Activated naive CD8-positive, alpha-beta T cell treated with anti-CD3 and anti-CD28 coated beads for 36 hours (primary cell): Measurements from ENCODE around the gene AFF2. TPM values are rescaled to one million over a fixed set of nuclear protein-coding genes. Genes with fewer than 3 reads are reported as not detected.

Experiments used
- DNase-seq: peaks from one replicate; pipeline ENCODE4 v3.0.0; 2021
- H3K27ac Mint-ChIP-seq: one replicate; pipeline ENCODE4 v1.8.0; 2022; ENCODE audit warnings: mild to moderate bottlenecking, moderate library complexity, mixed read lengths
- H3K27me3 Mint-ChIP-seq: one replicate; pipeline ENCODE4 v1.8.0; 2022; ENCODE audit warnings: mild to moderate bottlenecking, mixed read lengths
- H3K36me3 Mint-ChIP-seq: one replicate; pipeline ENCODE4 v1.8.0; 2021; ENCODE audit warnings: mild to moderate bottlenecking, mixed read lengths
- H3K4me1 Mint-ChIP-seq: one replicate; pipeline ENCODE4 v1.8.0; 2021; ENCODE audit warnings: mixed read lengths
- H3K4me3 Mint-ChIP-seq: one replicate; pipeline ENCODE4 v1.8.0; 2022; ENCODE audit warnings: mild to moderate bottlenecking, moderate library complexity, mixed read lengths
- H3K9me3 Mint-ChIP-seq: one replicate; pipeline ENCODE4 v1.8.0; 2022; ENCODE audit warnings: mixed read lengths
- total RNA-seq, 2 experiments: library from RNA; stranded (reverse); gene quantifications; one replicate each; pipeline ENCODE4 v1.2.3, GENCODE V29; 2021

Gene AFF2
- total RNA-seq, 2 experiments from 2014 or later = 1.4 to 1.7 TPM

- Mint-ChIP-seq H3K27me3 (no peaks in the 10 kb centered on the region), H3K27ac (no peak overlapping the region), H3K36me3 (peaks cover 13% of the 10 kb centered on the region), H3K4me3 (no peak overlapping the region), H3K9me3 (peaks cover 14% of the 10 kb centered on the region), H3K4me1 (no peaks in the 10 kb centered on the region)
- no peak for DNase-seq
Measured at GRCh38 chrX:148670277-148670676, 169.9 kb downstream of the AFF2 start.

GRCh38 chrX:148672517-148672916, 172.1 kb downstream of the AFF2 start:
- Mint-ChIP-seq H3K27ac (no peak overlapping the region), H3K4me3 (no peak overlapping the region), H3K36me3 (peaks cover 8% of the 10 kb centered on the region), H3K4me1 (no peaks in the 10 kb centered on the region), H3K27me3 (no peaks in the 10 kb centered on the region), H3K9me3 (peaks cover 14% of the 10 kb centered on the region)
- no peak for DNase-seq

- H3K4me1 Mint-ChIP-seq = no peaks in the 10 kb centered on the region
- no peak overlapping the region for H3K4me3 Mint-ChIP-seq
- no peak for DNase-seq
- no peak overlapping the region for H3K27ac Mint-ChIP-seq
- H3K27me3 Mint-ChIP-seq = no peaks in the 10 kb centered on the region
- H3K9me3 Mint-ChIP-seq = no peaks in the 10 kb centered on the region
- H3K36me3 Mint-ChIP-seq = no peaks in the 10 kb centered on the region
Measured at GRCh38 chrX:148681605-148682004, 181.2 kb downstream of the AFF2 start.

- Mint-ChIP-seq H3K27me3 (no peaks in the 10 kb centered on the region), H3K27ac (no peak overlapping the region), H3K9me3 (no peaks in the 10 kb centered on the region), H3K36me3 (no peaks in the 10 kb centered on the region), H3K4me1 (no peaks in the 10 kb centered on the region), H3K4me3 (no peak overlapping the region)
- DNase-seq = no peak
Measured at GRCh38 chrX:148682206-148682605, 181.8 kb downstream of the AFF2 start.

- no peak overlapping the region for H3K4me3 Mint-ChIP-seq
- DNase-seq = no peak
- H3K36me3 Mint-ChIP-seq = no peaks in the 10 kb centered on the region
- H3K27me3 Mint-ChIP-seq = no peaks in the 10 kb centered on the region
- no peak overlapping the region for H3K27ac Mint-ChIP-seq
- H3K4me1 Mint-ChIP-seq = no peaks in the 10 kb centered on the region
- H3K9me3 Mint-ChIP-seq = peaks cover 2% of the 10 kb centered on the region
Measured at GRCh38 chrX:148691456-148691855, 191.0 kb downstream of the AFF2 start.

- no peak overlapping the region for H3K27ac Mint-ChIP-seq
Measured at GRCh38 chrX:148695255-148695654, 194.8 kb downstream of the AFF2 start.

GRCh38 chrX:148698221-148698620, 197.8 kb downstream of the AFF2 start:
- H3K9me3 Mint-ChIP-seq = no peaks in the 10 kb centered on the region
- no peaks in the 10 kb centered on the region for H3K27me3 Mint-ChIP-seq
- DNase-seq = no peak
- no peak overlapping the region for H3K4me3 Mint-ChIP-seq
- H3K36me3 Mint-ChIP-seq = no peaks in the 10 kb centered on the region
- H3K27ac Mint-ChIP-seq = no peak overlapping the region
- no peaks in the 10 kb centered on the region for H3K4me1 Mint-ChIP-seq

More at GRCh38 chrX:148695255-148695654, 194.8 kb downstream of the AFF2 start:
- DNase-seq = no peak
- no peaks in the 10 kb centered on the region for H3K4me1 Mint-ChIP-seq
- H3K4me3 Mint-ChIP-seq = no peak overlapping the region
- no peaks in the 10 kb centered on the region for H3K36me3 Mint-ChIP-seq
- peaks cover 2% of the 10 kb centered on the region for H3K9me3 Mint-ChIP-seq
- no peaks in the 10 kb centered on the region for H3K27me3 Mint-ChIP-seq

GRCh38 chrX:148700021-148700420, 199.6 kb downstream of the AFF2 start:
- Mint-ChIP-seq H3K4me3 (no peak overlapping the region), H3K27me3 (no peaks in the 10 kb centered on the region), H3K4me1 (no peaks in the 10 kb centered on the region), H3K27ac (no peak overlapping the region), H3K36me3 (no peaks in the 10 kb centered on the region), H3K9me3 (no peaks in the 10 kb centered on the region)
- no peak for DNase-seq

- Mint-ChIP-seq H3K9me3 (no peaks in the 10 kb centered on the region), H3K4me3 (no peak overlapping the region), H3K27ac (no peak overlapping the region), H3K27me3 (no peaks in the 10 kb centered on the region), H3K4me1 (no peaks in the 10 kb centered on the region), H3K36me3 (no peaks in the 10 kb centered on the region)
- DNase-seq = no peak
Measured at GRCh38 chrX:148713981-148714380, 213.6 kb downstream of the AFF2 start.

- H3K4me1 Mint-ChIP-seq = no peaks in the 10 kb centered on the region
- no peak overlapping the region for H3K27ac Mint-ChIP-seq
- no peak overlapping the region for H3K4me3 Mint-ChIP-seq
- H3K27me3 Mint-ChIP-seq = no peaks in the 10 kb centered on the region
- no peaks in the 10 kb centered on the region for H3K36me3 Mint-ChIP-seq
- no peaks in the 10 kb centered on the region for H3K9me3 Mint-ChIP-seq
- no peak for DNase-seq
Measured at GRCh38 chrX:148715361-148715760, 214.9 kb downstream of the AFF2 start.

GRCh38 chrX:148722966-148723365, 222.5 kb downstream of the AFF2 start:
- Mint-ChIP-seq H3K36me3 (no peaks in the 10 kb centered on the region), H3K9me3 (no peaks in the 10 kb centered on the region)

GRCh38 chrX:148723551-148723950, 223.1 kb downstream of the AFF2 start:
- no peak overlapping the region for H3K4me3 Mint-ChIP-seq
- H3K27ac Mint-ChIP-seq = no peak overlapping the region
- no peaks in the 10 kb centered on the region for H3K27me3 Mint-ChIP-seq
- no peaks in the 10 kb centered on the region for H3K4me1 Mint-ChIP-seq
- H3K9me3 Mint-ChIP-seq = no peaks in the 10 kb centered on the region
- DNase-seq = no peak
- no peaks in the 10 kb centered on the region for H3K36me3 Mint-ChIP-seq

More at GRCh38 chrX:148722966-148723365, 222.5 kb downstream of the AFF2 start:
- DNase-seq = no peak
- no peaks in the 10 kb centered on the region for H3K27me3 Mint-ChIP-seq
- no peak overlapping the region for H3K27ac Mint-ChIP-seq
- no peak overlapping the region for H3K4me3 Mint-ChIP-seq
- H3K4me1 Mint-ChIP-seq = no peaks in the 10 kb centered on the region

GRCh38 chrX:148728901-148729300, 228.5 kb downstream of the AFF2 start:
- Mint-ChIP-seq H3K27me3 (no peaks in the 10 kb centered on the region), H3K4me3 (no peak overlapping the region), H3K4me1 (no peaks in the 10 kb centered on the region), H3K36me3 (no peaks in the 10 kb centered on the region), H3K27ac (no peak overlapping the region), H3K9me3 (no peaks in the 10 kb centered on the region)
- no peak for DNase-seq

- H3K36me3 Mint-ChIP-seq = no peaks in the 10 kb centered on the region
- no peaks in the 10 kb centered on the region for H3K9me3 Mint-ChIP-seq
- no peaks in the 10 kb centered on the region for H3K27me3 Mint-ChIP-seq
- no peak overlapping the region for H3K4me3 Mint-ChIP-seq
- peaks cover under 1% of the 10 kb centered on the region for H3K4me1 Mint-ChIP-seq
- no peak for DNase-seq
- H3K27ac Mint-ChIP-seq = no peak overlapping the region
Measured at GRCh38 chrX:148732743-148733142, 232.3 kb downstream of the AFF2 start.

GRCh38 chrX:148741441-148741840, 241.0 kb downstream of the AFF2 start:
- no peak overlapping the region for H3K27ac Mint-ChIP-seq
- no peak for DNase-seq
- H3K4me3 Mint-ChIP-seq = no peak overlapping the region
- H3K27me3 Mint-ChIP-seq = no peaks in the 10 kb centered on the region
- H3K36me3 Mint-ChIP-seq = peaks cover 2% of the 10 kb centered on the region
- peaks cover 8% of the 10 kb centered on the region for H3K9me3 Mint-ChIP-seq
- peaks cover 10% of the 10 kb centered on the region for H3K4me1 Mint-ChIP-seq

GRCh38 chrX:148755111-148755510, 254.7 kb downstream of the AFF2 start:
- Mint-ChIP-seq H3K36me3 (no peaks in the 10 kb centered on the region), H3K9me3 (no peaks in the 10 kb centered on the region), H3K4me3 (no peak overlapping the region), H3K27ac (no peak overlapping the region), H3K27me3 (no peaks in the 10 kb centered on the region), H3K4me1 (no peaks in the 10 kb centered on the region)
- no peak for DNase-seq

- no peaks in the 10 kb centered on the region for H3K27me3 Mint-ChIP-seq
- H3K27ac Mint-ChIP-seq = no peak overlapping the region
- no peaks in the 10 kb centered on the region for H3K9me3 Mint-ChIP-seq
- no peak overlapping the region for H3K4me3 Mint-ChIP-seq
- no peak for DNase-seq
- no peaks in the 10 kb centered on the region for H3K36me3 Mint-ChIP-seq
- no peaks in the 10 kb centered on the region for H3K4me1 Mint-ChIP-seq
Measured at GRCh38 chrX:148763896-148764295, 263.5 kb downstream of the AFF2 start.
